Endothelial cell (in vitro differentiated cells): ENCODE results near the gene FKBP15. TPM values are rescaled to one million over a fixed set of nuclear protein-coding genes. Genes with fewer than 3 reads are reported as not detected.

ENCODE experiments used
- DNase-seq: peaks from one replicate; pipeline ENCODE4 v3.0.0; 2021; ENCODE audit warnings: low spot score
- H3K27ac Mint-ChIP-seq: one replicate; pipeline ENCODE4 v1.8.0; 2021; ENCODE audit warnings: mixed read lengths, inconsistent platforms; ENCODE audit not compliant: unreplicated experiment
- H3K27me3 Mint-ChIP-seq: one replicate; pipeline ENCODE4 v1.8.0; 2021; ENCODE audit warnings: mild to moderate bottlenecking, moderate library complexity, mixed read lengths, inconsistent platforms; ENCODE audit not compliant: unreplicated experiment
- H3K36me3 Mint-ChIP-seq: one replicate; pipeline ENCODE4 v1.8.0; 2021; ENCODE audit warnings: mild to moderate bottlenecking, low read depth, mixed read lengths, inconsistent platforms; ENCODE audit not compliant: unreplicated experiment
- H3K4me1 Mint-ChIP-seq: one replicate; pipeline ENCODE4 v1.8.0; 2021; ENCODE audit warnings: mild to moderate bottlenecking, mixed read lengths, inconsistent platforms; ENCODE audit not compliant: unreplicated experiment
- H3K4me3 Mint-ChIP-seq: one replicate; pipeline ENCODE4 v1.8.0; 2021; ENCODE audit warnings: mild to moderate bottlenecking, mixed read lengths, inconsistent platforms; ENCODE audit not compliant: unreplicated experiment
- H3K9me3 Mint-ChIP-seq: one replicate; pipeline ENCODE4 v1.8.0; 2021; ENCODE audit warnings: mixed read lengths, inconsistent platforms; ENCODE audit not compliant: unreplicated experiment
- total RNA-seq: library from RNA; stranded (reverse); fragmentation: NEBNext Ultra II Directional; extraction: Animal tissue kit (Norgen Biotek cat#: 25700); gene quantifications from one replicate; pipeline ENCODE4 v1.2.1, GENCODE V29; 2021; ENCODE audit not compliant: unreplicated experiment
- TF ChIP-seq, protein P1 (sequence below): fragments of 200-600 bp; sonication (generic); IDR thresholded peaks from one replicate; pipeline ENCODE4 v1.5.0; 2021; ENCODE audit warnings: antibody characterized with exemption; ENCODE audit not compliant: unreplicated experiment

The FKBP15 gene
- total RNA-seq, 1 donor from 2014 or later = 30.2 TPM

DNA sequence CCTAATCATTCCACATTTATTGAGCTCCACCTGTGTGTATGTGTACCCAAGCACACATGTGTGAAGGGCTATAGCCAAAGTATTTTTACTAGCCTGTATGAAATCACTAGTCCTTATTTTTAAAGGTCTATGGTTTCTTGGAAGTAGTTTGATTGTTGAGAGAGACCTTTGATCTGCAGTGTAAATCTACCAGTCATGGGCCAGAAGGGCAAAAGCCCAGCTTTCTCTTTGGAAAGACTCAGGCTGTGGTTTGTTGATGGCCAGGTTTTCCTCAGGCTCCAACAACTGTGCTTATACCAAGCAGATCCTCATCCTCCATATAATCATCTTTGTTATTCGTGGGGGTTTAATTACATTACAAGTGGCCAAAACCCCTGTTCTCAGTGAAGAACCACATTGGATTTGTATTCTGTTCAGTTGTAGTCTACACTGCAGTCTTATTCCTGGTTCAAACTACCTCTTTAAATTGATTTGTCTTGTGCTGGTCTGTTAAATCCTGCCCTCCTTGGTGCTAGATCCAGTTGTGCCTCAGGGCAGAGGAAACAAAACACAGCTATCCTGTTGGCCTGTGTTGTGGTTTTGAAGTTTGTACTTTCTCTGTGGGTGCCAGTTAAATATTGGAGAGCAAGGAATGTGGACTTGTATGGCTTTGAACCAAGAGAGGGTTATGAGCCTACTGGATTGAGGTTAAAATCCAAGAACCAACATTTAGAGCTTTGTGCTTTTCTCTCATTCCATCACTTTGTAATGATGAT is 41.0 kb upstream of the FKBP15 start:
- DNase-seq = no peak
- H3K4me3 Mint-ChIP-seq = no peak overlapping the region
- H3K4me1 Mint-ChIP-seq = no peaks in the 10 kb centered on the region
- TF ChIP-seq, protein P1, sequence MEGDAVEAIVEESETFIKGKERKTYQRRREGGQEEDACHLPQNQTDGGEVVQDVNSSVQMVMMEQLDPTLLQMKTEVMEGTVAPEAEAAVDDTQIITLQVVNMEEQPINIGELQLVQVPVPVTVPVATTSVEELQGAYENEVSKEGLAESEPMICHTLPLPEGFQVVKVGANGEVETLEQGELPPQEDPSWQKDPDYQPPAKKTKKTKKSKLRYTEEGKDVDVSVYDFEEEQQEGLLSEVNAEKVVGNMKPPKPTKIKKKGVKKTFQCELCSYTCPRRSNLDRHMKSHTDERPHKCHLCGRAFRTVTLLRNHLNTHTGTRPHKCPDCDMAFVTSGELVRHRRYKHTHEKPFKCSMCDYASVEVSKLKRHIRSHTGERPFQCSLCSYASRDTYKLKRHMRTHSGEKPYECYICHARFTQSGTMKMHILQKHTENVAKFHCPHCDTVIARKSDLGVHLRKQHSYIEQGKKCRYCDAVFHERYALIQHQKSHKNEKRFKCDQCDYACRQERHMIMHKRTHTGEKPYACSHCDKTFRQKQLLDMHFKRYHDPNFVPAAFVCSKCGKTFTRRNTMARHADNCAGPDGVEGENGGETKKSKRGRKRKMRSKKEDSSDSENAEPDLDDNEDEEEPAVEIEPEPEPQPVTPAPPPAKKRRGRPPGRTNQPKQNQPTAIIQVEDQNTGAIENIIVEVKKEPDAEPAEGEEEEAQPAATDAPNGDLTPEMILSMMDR = no peak
- H3K36me3 Mint-ChIP-seq = peaks cover 11% of the 10 kb centered on the region
- peaks cover 5% of the 10 kb centered on the region for H3K27me3 Mint-ChIP-seq
- no peak overlapping the region for H3K27ac Mint-ChIP-seq
- no peaks in the 10 kb centered on the region for H3K9me3 Mint-ChIP-seq

DNA sequence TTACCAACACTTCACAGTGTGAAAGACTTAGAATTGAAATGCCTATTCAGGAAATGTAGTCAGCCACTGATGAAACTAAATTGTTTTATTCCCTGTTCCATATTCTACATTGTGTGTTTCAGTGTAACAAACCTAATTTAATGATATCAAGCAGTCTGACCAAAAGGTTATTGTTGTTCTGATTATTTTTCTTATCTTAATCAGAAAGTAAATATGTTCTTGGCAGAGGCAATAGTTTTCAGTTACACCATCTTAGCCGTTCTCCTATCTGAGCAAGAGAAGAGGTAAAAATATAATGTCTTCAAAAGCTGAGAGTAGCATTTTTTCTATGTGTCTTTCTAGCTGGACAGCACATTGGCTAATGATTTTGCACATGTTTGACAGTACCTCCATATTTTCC is 37.2 kb upstream of the FKBP15 start:
- no peak for DNase-seq
- H3K27ac Mint-ChIP-seq = no peak overlapping the region

GRCh38 chr9:113257863-113258262 is 36.8 kb upstream of the FKBP15 start:
- H3K27ac Mint-ChIP-seq = no peak overlapping the region
- no peak overlapping the region for H3K4me3 Mint-ChIP-seq

More for the DNA sequence above, 37.2 kb upstream of the FKBP15 start:
- H3K4me1 Mint-ChIP-seq = no peaks in the 10 kb centered on the region
- peaks cover 2% of the 10 kb centered on the region for H3K36me3 Mint-ChIP-seq
- no peak overlapping the region for H3K4me3 Mint-ChIP-seq
- TF ChIP-seq, protein P1 = no peak
- no peaks in the 10 kb centered on the region for H3K9me3 Mint-ChIP-seq
- H3K27me3 Mint-ChIP-seq = peaks cover 5% of the 10 kb centered on the region

GRCh38 chr9:113255438-113255837 is 34.4 kb upstream of the FKBP15 start:
- Mint-ChIP-seq H3K4me3 (no peak overlapping the region), H3K9me3 (no peaks in the 10 kb centered on the region), H3K4me1 (no peaks in the 10 kb centered on the region), H3K27me3 (peaks cover 1% of the 10 kb centered on the region), H3K27ac (no peak overlapping the region), H3K36me3 (peaks cover 5% of the 10 kb centered on the region)
- DNase-seq = no peak
- TF ChIP-seq, protein P1 = no peak

More at GRCh38 chr9:113257863-113258262, 36.8 kb upstream of the FKBP15 start:
- Mint-ChIP-seq H3K36me3 (peaks cover 2% of the 10 kb centered on the region), H3K27me3 (peaks cover 5% of the 10 kb centered on the region), H3K9me3 (no peaks in the 10 kb centered on the region), H3K4me1 (no peaks in the 10 kb centered on the region)
- DNase-seq = no peak
- TF ChIP-seq, protein P1 = no peak

GRCh38 chr9:113254991-113255390 is 33.9 kb upstream of the FKBP15 start:
- TF ChIP-seq, protein P1 = no peak
- Mint-ChIP-seq H3K4me3 (no peak overlapping the region), H3K4me1 (no peaks in the 10 kb centered on the region), H3K27ac (no peak overlapping the region), H3K36me3 (peaks cover 5% of the 10 kb centered on the region), H3K9me3 (no peaks in the 10 kb centered on the region), H3K27me3 (peaks cover 1% of the 10 kb centered on the region)
- no peak for DNase-seq
